HG02884 (cell line): ENCODE data around the gene CCDC30.
"Not testable (repeated sequence)": the region's sequence is repeated elsewhere in the genome, so short reads cannot be mapped to it uniquely, and the experiment has no call there.

Source experiments
- ATAC-seq: cut with Tn5 transposase; IDR thresholded peaks from one replicate; pipeline ENCODE4 v1.9.1; 2021; ENCODE audit warnings: mild to moderate bottlenecking, moderate library complexity; ENCODE audit not compliant: unreplicated experiment

CCDC30 gene

DNA sequence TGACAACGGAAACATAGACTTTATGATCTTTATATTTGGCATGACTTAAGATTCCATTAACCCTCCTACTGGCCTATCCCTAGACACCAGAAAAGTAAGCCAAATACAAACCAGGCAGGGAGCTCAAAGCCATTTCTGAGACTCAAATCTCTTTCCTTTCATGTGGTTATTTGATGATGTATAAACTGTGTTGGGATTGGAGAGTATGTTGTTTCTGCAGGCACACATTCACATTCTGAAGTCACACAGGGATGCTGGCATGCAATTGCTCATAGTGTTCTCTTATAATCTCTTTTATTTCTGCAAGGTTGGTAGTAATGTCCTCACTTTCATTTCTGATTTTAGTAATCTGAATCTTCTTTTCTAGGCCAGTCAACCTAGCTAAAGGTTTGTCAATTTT, 13.0 kb upstream of the CCDC30 start:
- ATAC-seq = no peak

DNA sequence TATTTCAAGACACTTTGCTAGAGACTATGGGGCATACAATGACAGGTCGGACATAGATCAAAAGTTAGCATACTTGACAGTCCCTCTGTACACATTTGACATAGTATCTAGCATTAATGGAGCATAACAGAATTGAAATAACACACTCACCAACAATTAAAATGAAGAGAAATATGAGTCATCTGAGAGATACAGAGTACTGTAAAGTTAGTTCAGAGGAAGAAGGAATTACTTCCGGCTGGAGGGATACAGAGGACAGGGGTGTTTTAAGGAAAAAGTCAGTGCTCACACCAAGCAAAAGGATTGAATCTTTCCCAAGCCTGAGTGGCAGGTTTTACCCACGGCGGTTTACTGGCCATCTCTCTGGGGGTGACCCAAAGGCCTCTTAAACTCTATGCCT, 9.7 kb upstream of the CCDC30 start:
- ATAC-seq = no peak

DNA sequence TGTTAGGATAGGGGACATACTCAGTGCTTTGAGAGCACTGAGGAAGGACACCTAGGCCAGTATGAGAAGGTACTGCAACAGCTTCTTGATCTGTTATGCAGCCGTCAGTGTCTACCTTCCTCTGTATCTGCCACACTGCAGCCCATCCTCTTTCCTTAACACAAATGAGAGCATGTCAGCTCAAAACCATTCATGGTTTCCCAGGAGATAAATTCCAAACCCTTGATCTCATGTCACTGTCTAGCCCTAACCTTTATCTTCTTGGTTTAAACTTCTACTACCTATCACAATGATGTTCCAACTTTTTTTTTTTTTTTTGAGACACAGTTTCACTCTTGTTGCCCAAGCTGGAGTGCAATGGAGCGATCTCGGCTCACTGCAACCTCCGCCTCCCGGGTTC, 8.7 kb upstream of the CCDC30 start:
- no peak for ATAC-seq

DNA sequence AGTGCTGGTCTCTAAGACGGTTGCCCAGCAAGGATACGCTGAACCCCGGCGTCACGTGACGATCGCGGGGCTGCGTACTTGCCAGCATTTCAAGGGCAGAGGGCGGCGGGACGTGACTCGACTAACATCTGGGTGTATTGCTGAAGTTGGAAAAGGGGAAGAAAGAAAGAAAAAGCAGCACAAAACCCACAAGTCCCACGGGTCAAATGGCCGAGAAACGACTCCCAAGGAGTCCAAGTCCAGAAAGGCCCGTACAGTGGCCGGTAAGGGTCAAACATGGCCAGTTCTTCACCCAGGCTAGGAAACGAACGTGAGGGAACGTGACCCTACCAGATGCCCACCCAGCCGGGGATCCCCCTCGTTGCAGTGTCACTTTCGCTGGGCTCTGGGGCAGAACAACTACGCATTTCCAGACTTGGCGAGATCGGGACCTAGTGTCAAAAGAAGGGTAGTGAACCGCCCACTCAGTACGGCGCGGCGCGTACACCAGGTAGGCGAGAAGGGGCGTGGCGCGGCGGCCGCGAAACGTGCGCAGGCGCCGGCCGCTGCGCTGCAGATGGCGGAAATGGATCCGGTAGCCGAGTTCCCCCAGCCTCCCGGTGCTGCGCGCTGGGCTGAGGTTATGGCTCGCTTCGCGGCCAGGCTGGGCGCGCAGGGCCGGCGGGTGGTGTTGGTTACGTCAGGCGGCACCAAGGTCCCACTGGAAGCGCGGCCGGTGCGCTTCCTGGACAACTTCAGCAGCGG, 6.9 kb upstream of the CCDC30 start, which contains the start of the genes PPCS and ZMYND12:
Gene PPCS, plus strand, starts transcription at position 534 of the 744 bp plus-strand sequence. Its CDS starts 23 bp downstream, at position 557.
Gene ZMYND12, minus strand, starts transcription at position 13 of the 744 bp plus-strand sequence. CDS start 25 bp downstream, outside the sequence.
- ATAC-seq = peak; percentile 74

DNA sequence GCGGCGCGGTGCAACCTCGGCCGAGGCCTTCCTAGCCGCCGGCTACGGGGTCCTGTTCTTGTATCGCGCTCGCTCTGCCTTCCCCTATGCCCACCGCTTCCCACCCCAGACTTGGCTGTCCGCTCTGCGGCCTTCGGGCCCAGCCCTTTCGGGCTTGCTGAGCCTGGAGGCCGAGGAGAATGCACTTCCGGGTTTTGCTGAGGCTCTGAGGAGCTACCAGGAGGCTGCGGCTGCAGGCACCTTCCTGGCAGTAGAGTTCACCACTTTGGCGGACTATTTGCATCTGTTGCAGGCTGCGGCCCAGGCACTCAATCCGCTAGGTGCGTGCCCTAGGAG, 6.4 kb upstream of the CCDC30 start:
- peak; percentile 40 for ATAC-seq

DNA sequence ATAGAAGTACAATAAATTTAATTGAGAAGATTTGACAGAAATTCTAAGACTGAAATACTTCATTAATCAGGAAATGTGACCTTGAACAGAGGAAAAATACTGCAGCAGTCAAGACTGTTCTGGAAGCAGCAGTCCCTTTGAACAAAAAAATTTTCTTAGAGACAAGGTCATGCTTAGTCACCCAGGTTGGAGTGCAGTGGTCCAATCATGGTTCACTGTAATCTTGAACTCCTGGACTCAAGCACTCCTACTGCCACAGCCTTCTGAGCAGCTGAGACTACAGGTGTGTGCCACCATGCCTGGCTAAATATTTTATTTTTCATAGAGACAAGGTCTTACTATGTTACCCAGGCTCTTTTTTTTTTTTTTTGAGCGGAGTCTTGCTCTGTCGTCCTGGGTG, 1.9 kb upstream of the CCDC30 start:
- ATAC-seq = no peak

DNA sequence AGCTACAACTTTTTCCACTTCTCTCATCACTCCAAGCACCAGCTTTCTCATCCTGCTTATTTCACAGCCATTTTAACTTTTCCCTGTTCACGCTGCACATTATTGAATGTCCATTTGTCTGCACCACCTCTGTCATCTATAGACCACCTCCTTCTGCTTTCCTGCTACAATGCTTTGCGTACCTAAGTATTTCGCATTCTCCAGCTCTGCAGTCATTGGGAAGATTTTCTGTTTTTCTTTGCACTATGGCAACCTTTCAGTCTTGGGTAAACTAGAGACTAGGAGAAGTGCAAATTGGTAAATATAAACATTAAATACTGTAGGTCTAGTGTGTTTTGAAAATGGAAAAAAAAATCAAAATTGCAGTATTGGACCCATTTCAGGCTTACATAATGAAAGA, 835 bp downstream of the CCDC30 start:
- ATAC-seq = no peak

DNA sequence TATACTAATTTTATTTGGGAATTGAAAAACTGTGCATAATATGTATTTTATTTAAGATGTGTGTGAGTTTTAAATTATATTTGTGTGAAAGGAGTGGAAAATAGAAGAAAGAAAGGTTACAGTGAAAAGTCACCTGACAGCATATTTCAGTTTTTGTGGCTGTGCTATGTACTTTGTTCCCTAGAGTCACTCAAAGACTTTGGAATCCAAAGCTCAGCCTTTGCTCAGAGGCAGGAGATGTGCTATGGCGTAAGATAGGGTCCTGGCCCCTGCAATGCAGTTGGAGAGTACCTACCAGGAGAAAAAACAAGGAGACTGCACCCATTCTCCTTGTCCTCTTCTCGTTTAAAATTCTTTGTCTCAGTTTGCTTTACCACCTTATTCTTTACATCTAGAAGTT, 2.9 kb downstream of the CCDC30 start:
- no peak for ATAC-seq

DNA sequence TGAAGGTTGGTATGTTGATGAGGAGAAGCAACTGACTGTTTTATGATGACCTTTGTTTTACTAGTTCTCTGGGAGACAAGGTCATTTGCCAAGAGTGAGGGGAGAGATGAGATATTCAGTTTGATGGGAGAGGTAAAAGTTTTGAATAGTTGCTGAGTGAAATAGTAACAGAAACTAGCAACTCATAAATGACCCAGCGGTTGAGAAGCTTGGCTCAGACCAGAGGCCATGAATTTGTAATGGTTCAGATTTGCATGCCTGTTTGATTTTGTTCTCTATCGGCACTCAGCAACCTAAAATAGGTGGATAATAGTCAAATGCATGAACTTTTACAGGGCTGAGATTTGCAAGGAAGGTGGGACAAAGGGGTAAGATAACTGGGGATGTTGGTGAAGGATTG, 6.6 kb downstream of the CCDC30 start:
- ATAC-seq = no peak

DNA sequence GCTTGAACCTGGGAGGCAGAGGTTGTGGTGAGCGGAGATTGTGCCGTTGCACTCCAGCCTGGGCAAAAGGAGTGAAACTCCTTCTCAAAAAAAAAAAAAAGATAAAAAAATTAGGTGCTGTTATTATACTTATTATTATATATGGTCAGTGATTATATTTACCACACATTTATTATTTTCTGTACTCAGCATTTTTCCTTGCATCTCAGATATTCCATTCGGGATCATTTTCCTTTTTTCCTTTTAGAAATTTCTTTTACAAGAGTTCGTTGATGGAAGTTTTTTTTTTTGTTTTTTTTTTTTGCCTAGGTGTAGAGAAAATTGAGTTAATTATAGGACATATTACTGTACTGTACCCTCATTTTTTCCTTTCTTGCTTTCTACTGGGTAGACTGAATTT, 13.5 kb downstream of the CCDC30 start:
- no peak for ATAC-seq

DNA sequence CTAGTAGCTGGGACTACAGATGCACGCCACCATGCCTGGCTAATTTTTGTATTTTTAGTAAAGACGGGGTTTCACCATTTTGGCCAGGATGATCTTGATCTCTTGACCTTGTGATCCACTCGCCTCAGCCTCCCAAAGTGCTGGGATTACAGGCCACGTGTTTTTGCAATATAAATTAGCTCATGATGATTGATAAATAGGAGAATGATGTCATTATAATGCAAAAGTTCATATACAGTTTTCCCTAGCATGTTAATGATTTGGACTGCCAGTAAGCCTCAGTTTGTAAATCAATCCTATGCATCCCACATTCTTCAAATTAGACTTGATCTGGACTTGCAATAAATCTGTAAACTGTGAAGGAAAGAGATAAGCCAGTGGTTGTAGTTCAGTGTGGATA, 14.3 kb downstream of the CCDC30 start:
- not testable (repeated sequence) for ATAC-seq

DNA sequence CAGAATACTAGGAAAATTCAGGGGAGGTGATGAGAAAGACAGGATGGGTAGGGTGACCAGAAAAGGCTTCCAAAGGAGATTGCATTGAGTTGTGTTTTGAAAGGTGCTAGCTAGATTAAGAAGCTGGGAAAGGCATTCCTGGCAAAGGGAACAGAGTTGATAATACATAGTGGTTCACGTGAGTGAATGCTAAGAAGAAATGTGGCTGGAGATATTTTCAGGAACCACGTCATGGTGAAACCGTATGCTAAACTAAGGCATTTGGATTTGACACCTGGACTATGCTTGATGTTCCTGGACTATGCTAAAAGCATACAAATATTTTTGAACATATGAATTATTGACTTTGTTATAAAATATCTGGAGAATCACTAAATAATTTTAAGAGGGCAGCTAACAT, 14.7 kb downstream of the CCDC30 start:
- no peak for ATAC-seq

DNA sequence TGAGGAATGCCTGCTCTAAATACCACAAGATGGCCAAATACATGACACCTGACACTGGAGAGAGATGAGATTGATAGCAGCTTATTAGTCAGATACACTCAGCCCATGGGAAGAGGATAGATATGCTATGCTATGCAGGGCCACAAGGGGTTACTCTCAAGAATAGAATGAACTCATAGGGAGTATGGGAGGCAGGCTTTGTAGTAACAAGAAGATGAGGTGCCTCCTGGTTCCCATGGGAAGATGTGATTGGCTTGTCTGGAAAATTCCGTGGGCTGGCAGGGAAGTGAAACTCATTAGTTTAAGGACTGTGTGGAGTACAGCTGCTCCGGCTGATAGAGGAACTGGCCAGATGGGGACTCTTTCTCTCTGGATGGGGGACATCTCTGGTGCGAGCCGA, 16.5 kb downstream of the CCDC30 start:
- no peak for ATAC-seq

DNA sequence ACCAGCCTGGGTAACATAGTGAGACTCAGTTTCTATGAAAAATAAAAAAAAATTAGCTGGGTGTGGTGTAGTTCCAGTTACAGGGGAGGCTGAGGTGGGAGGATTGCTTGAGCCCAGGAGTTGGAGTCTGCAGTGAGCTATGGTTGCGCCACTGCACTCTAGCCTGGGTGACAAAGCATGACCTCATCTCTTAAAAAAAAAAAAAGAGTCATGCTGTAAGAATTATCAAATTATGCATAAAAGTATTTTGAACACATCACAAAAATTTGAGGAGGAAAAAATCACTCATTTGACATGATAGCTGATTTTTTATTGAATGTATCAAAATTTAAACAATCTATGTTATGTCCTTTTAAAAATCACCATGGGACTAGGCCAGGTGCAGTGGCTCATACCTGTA, 17.8 kb downstream of the CCDC30 start:
- no peak for ATAC-seq

DNA sequence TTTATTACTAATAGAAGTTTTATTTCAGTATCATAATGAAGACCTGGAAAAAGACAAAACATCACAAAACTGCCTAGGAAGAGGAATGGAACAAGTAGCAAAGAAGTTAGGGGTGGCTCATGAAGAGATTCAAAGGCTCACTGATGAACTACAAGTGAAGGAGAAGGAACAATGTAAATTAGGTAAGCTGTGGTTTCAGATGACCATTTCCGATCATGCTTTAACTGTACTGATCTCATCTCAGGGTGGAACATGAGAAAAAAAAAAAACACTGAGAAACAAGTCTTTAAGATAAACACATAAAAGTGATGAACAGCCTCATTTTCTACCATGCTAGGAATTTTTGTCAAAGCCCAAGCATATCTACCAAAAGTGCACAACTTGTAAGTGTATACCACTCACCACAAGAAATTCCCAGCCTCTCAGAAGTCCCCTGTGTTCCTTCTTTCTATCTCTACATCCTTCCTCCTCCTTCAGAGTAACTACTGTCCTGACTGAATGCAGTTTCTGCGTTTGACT, 19.6 kb downstream of the CCDC30 start:
- no peak for ATAC-seq

DNA sequence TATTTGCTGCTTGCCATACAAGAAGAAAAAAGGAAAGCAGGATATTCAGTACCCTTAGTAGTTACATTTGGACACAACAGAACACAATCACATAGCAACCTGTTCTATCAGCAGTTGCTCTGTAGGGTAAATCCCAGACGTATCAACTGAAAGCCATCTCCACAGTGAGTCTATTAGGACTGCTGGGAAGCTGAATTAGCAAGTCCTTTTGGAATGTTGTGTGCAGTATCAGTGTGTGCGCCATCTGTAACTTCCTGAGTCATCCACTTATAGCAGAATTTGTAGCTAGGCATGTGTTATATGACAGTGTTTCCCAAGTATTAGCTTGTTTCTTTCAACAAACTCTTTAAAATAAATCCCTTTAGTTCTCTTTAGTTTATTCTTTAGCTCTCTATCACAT, 21.3 kb downstream of the CCDC30 start:
- ATAC-seq = no peak

DNA sequence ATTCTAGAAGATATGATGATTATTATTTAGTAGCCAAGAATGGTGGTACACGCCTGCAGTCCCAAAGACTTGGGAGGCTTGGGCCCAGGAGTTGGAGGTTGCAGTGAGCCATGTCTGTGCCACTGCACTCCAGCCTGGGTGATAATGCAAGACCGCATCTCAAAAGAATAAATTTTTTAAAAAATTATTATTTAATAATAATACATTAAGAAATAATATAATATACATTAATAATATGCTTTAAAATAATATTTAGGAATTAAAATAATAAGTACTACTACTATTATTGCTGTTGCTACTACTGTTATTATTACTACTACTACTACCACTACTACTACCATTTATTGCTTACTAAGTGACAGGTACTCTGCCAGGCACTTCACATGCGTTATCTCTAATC, 27.2 kb downstream of the CCDC30 start:
- no peak for ATAC-seq

DNA sequence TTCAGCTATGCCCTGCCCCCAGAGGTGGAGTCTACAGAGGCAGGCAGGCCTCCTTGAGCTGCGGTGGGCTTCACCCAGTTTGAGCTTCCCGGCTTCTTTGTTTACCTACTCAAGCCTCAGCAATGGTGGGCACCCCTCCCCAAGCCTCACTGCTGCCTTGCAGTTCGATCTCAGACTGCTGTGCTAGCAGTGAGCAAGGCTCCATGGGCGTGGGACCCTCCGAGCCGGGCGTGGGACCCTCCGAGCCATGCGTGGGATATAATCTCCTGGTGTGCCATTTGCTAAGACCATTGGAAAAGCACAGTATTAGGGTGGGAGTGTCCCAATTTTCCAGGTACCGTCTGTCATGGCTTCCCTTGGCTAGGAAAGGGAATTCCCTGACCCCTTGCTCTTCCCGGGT, 38.9 kb downstream of the CCDC30 start:
- not testable (repeated sequence) for ATAC-seq

DNA sequence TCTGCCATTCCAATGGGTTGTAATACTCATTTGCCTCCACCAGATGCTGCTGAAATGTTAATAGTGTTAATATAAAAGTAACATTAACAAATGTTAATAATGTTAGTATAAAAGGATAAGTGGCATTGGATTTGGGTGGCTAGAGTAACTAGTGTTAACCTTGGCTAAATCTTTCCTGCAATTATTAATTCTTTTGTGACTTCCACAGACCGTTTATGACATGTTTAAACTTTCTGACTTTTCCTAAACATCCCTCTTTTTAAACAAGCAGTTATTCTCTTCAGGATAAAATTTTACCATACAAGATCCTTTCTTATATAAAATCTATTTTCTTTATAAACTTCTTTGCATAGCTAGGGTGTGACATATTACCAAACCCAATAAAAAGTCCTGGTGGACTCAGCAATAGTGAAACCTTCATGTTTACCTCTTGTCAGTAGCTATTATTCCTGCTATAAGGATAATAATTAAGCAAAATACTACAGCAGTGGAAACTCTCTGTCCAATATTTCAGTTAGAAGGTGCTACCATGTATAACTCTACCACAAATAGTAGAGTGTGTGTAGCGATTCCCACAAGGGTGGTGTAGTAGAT, 41.5 kb downstream of the CCDC30 start:
- ATAC-seq = no peak

DNA sequence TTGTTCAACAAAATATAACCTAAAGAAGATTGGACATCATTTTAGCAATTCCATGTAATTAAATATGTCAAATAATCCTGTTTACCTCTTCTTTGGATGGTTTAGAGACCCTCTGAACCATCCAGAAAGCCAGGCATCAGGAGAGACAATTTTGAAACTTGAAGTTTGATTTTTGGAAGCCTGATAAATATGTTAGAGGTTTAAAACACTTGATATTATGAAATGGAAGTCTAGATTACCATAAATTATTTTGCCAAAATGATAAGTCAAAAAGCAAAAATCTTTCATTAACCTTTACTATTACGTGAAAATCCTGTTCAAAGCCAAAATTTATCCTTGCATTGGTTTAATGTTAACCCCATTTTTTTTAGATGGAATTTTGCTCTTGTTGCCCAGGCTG, 43.5 kb downstream of the CCDC30 start:
- no peak for ATAC-seq

DNA sequence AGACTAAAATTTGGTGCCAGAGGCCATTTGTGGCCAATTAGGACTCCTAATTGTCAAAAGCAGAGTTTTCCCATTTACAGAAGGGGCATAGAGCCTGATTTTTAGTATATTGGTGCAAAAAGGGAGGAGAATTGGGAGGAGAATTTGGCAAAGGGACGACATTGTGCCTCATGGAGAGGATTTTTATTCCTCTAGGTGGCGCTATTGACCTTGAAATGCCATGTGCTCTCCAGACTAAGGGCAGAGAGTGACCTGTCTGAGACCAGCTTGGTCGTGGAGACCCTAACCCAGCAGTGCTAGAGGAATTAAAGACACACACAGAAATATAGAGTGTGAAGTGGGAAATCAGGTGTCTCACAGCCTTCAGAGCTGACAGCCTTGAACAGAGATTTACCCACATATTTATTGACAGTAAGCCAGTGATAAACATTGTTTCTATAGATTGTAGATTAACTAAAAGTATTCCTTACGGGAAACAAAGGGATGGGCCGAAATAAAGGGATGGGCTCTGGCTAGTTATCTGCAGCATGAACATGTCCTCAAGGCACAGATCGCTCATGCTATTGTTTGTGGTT, 48.6 kb downstream of the CCDC30 start:
- not testable (repeated sequence) for ATAC-seq

DNA sequence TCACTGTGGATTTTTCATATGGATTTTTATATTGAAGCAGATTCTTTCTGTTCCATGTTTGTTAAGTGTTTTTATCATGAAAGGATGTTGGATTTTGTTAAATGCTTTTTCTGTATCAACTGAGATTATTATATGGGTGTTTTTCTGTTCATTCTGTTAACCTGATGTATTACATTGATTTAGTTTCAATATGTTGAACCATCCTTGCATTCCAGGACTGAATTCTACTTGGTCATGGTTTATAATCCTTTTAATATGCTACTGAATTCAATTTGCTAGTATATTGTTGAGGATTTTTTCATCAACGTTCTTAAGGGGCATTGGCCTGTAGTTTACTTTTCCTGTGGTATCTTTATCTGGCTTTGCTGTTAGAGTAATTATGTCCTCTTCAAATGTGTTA, 55.8 kb downstream of the CCDC30 start:
- ATAC-seq = no peak
